8988T (cell line): ENCODE measurements around the gene MDM2.

Source experiments
- DNase-seq: peaks from one replicate; pipeline ENCODE4 v3.0.0; 2011

The MDM2 gene

DNA sequence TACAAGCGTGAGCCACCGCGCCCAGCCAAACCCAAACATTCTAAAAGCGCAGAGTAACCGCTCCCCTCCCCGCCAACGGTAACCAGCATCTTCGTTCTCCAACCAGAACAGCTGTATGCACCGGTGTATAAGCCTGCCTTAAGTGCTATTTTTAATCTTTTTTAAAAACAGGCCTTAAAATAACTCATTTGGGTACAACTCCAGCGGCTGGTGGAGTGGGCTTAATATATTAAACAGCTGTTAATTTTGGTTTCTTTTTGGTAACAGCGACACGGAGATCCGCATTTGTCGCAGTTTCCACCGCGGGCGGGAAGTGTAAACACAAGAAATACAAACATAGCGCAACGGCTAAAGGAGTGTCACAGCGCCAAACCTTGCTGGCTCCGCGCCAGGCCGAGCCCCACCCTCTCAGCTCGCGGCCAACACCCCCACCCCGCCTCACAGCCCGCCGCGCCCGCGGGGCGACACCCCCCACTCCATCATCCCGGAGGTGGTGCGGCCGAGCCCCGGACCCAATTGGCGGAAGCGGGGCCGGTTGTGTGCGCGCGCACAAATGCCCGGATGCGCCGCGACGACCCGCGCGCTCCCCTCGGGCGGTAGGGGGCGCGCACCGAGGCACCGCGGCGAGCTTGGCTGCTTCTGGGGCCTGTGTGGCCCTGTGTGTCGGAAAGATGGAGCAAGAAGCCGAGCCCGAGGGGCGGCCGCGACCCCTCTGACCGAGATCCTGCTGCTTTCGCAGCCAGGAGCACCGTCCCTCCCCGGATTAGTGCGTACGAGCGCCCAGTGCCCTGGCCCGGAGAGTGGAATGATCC lies at the start of gene MDM2:
Gene MDM2, plus strand, starts transcription at position 602 of the 812 bp plus-strand sequence. CDS start 301 bp downstream, outside the sequence.
- DNase-seq: peak; percentile 87

GRCh38 chr12:68759852-68760251 lies 48.1 kb upstream of the MDM2 start:
- no peak for DNase-seq

GRCh38 chr12:68760806-68761441 lies 47.1 kb upstream of the MDM2 start:
- DNase-seq: no peak

DNA sequence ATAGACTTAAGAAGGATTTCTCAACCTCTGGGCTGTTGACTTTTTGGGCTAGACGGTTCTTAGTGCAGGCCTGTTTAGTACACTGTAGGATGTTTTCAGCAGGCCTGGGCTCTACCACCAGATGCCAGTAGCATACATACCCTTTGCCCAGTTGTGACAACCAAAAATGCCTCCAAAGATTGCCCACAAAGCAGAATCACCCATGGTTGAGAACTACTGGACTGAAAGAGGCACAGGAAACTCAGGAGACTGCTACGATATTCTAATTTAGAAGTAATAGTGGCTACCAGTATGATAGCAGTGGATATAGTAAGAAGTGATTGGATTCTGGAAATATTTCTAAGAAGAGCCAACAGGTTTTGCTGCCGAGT lies 46.5 kb upstream of the MDM2 start:
- no peak for DNase-seq

GRCh38 chr12:68761901-68762630 lies 45.9 kb upstream of the MDM2 start:
- DNase-seq: no peak

DNA sequence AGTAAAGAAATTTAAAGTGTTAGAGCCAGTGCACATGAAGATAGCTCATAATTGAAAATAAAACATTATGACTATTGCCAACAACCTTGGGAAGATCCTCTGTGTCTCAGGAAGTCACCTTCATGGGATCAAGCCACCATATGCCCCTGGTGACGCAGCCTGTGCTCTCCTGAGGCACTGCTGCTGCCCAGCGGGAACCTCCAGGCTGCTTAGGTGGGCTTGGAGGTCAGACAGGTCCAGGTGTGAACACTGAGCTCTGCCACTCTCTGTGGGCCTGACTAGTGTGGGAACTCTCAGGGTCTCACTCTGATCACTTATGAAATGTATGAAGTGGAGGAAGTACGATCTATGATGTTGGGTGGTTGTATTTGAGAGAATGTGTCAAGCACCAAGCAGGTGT lies 45.3 kb upstream of the MDM2 start:
- no peak for DNase-seq

DNA sequence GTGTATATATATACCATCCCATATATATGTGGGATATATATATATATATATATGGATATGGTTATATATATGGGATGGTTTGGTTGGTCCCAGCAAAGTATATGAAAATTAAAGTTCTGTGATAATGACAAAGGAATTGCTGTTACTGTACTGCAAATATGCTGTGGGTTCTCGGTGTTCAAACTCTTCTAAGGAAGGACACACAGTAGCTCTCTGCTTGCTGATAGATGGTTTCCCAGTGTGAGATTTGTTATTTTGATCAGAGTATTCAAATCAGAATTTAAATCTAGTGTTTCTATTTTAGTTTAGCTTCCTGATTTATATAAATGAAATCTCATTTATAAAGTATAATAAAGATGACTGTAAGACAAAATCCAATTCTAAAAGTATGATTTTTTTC lies 42.3 kb upstream of the MDM2 start:
- DNase-seq: no peak

DNA sequence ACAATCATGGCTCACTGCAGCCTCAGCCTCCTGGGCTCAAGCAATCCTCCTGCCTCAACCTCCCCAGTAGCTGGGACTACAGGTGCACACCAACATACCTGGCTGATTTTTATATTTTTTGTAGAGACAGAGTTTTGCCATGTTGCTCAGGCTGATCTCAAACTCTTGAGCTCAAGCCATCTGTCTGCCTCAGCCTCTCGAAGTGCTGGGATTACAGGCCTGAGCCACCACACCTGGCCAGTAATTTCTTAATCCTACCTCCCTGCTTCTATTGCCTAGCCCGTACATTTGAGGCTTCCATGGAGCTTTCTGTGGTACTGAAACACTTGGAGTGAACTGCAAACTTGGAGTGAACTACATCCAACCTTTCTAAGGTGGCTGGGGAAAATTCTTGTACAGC lies 41.3 kb upstream of the MDM2 start:
- DNase-seq: no peak

DNA sequence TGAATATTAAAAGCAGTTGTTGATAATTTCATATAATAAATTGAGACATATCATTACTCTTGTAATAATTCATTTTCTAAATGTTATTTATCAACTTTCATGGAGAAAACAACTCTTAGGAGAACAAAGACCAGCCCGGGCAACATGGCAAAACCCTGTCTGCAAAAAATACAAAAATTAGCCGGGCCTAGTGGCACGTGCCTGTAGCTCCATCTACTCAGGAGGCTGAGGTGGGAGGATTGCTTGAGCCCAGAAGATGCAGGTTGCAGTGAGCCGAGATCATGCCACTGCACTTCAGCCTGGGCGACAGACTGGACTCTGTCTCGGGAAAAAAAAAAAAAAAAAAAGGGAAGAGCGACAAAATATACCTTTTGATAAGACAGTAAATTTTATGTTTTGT lies 40.8 kb upstream of the MDM2 start:
- DNase-seq: no peak

GRCh38 chr12:68768431-68768939 lies 39.5 kb upstream of the MDM2 start:
- no peak for DNase-seq

DNA sequence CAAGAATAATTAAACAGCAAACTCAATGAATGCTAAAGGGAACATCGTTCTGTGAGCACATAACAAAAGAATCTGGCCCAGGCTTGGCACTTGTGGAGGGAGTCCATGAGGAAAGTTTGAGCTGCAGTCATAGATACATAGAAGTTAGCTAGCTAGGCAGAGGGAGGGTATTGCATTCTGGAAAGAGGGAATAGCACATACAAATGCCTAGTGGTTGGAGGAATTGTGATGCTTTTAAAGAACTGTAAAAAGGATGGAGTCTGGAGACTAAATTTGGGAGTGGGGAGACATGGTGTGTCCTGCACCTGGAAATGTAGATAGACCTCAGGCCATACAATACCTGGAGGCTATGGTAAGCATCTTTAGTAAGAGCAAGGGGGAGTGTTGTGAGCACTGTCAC lies 38.0 kb upstream of the MDM2 start:
- DNase-seq: no peak

DNA sequence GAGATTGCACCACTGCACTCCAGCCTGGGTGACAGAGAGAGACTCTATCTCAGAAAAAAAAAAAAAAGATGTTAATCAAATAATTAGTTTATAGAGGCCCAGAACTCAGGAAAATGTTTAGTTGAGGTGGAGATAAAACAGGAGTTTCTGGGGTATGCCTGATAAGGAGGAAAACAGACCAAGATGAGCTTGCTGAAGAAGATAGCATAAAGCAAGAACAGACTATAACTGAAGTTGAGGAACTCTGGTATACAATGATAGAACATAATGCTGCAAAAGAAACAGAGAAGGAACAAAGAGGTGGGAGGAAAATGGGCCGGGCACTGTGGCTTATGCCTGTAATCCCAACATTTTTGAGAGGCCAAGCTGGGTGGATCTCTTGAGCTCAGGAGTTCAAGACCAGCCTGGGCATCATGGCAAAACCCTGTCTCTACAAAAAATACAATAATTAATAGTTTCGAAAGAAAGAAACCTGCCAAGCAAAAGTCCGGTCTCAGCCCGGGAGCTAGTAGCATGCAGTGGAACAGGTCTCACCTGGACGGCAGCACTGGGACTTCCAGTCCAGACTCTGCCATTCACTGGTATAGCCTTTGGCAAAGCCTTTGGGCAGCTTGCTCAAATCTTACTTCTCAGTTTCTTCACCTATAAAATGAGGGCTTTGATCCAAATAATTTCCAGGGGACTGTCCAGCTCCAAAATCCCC lies 36.6 kb upstream of the MDM2 start:
- DNase-seq: no peak

- DNase-seq: no peak
Measured at GRCh38 chr12:68772714-68773113, 35.3 kb upstream of the MDM2 start.

DNA sequence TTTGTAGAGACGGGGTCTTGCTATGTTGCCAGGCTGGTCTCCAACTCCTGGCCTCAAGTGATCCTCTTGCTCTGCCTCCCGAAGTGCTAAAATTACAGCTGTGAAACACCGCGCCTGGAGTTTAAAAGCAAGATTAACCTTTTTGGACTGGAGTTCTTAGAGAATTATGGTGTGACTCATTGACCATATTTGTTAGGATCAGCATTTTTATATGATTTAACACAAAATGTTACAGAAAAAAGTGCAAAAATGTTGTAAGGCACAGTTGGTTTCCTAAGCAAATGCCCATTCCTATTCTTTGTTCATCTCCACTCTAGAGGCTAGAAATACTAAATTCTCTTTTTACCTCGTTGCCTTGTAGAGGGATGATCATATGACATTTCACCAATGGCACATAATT lies 34.4 kb upstream of the MDM2 start:
- no peak for DNase-seq

DNA sequence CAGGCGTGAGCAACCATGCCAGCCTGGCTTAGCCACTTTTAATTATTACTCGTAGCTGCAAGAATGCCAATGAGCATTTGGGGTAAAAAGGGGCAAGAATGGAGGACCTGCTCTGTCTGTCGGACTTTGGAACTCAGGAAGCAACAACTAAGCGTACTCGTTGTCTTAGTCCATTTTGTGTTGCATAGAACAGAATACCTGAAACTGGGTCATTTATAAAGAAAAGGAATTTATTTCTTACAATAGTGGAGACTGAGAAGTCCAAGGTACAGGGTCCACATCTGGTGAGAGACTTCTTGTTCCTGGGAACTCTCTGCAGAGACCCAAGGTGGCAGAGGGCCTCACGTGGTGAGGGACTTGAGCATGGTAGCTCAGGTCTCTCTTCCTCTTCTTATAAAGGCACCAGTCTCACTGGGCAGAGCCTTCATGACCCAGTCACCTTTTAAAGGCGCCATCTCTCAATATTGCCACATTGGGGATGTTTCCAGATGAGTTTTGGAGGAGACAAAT lies 32.8 kb upstream of the MDM2 start:
- no peak for DNase-seq

- no peak for DNase-seq
Measured at GRCh38 chr12:68776976-68777610, 30.9 kb upstream of the MDM2 start.

- no peak for DNase-seq
Measured at GRCh38 chr12:68779280-68779679, 28.7 kb upstream of the MDM2 start.

DNA sequence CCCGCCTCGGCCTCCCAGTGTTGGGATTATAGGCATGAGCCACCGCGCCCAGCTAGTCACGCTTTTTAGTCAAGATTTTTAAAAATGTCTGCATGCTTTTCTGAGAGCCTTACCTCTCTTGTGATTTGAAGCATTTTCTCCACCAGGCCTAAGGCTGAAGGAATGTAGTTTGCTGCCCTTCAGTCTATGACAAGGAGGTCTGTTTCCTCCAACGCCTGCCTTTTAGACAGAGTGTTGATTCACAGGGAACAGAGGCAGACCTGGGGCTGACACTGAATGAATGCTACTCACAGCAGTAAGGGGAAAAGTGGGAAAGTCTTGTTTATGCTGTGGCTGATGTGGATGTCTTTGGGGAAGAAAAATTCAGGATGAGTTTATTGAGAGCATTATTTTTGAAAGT lies 27.2 kb upstream of the MDM2 start:
- no peak for DNase-seq

- no peak for DNase-seq
Measured at GRCh38 chr12:68781728-68782127, 26.2 kb upstream of the MDM2 start.

DNA sequence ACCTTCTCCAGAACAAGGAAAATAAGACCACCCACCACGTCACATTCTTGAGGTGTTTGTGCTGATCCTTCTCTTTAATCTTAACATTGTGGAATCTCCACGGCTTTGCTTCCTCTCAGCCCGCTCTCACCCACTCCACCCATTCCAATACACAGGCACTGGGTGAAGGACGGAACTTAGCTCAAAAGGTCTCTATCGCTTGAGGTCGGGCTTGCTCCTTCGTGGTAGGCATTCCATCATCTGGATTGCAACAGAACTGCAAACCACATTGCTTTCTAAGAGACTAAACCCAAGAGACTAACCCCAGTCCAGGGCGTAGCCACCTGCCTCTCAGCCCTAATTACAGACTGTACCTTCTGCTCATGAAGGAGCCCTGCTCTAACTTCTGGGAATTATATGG lies 24.0 kb upstream of the MDM2 start:
- no peak for DNase-seq

GRCh38 chr12:68785358-68785757 lies 22.6 kb upstream of the MDM2 start:
- no peak for DNase-seq

DNA sequence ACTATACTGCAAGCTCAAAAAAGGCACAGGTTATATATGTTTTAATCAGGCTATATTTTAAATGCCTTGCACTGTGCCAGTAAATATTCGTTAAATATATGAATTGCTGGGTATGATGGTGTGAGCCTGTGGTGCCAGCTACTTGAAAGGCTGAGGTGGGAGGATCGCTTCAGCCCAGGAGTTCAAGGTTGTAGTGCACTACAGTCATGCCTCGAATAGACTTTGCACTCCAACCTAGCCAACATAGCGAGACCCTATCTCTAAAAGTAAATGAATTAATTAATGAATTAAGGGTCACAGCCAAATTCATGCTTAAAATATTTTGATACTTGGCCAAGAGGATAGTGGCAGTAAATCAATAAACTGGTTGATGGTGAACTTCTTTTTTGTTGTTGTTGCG lies 22.2 kb upstream of the MDM2 start:
- no peak for DNase-seq
